Breast epithelium (tissue), 3 donors: ENCODE measurements around the gene RGL1.

Experiments
- POLR2A ChIP-seq: fragments of 450-650 bp; IDR thresholded peaks from one replicate; pipeline ENCODE4 v1.6.1; 2016; ENCODE audit warnings: antibody characterized with exemption, mild to moderate bottlenecking, moderate library complexity
- TF ChIP-seq, protein P1 (sequence below), 3 donors: fragments of 450-650 bp; IDR thresholded peaks; one replicate each; pipeline ENCODE4 v1.5.1; 2016 to 2017; ENCODE audit warnings: antibody characterized with exemption in 3 of 3, mild to moderate bottlenecking in 3 of 3, moderate library complexity in 3 of 3

DNA sequence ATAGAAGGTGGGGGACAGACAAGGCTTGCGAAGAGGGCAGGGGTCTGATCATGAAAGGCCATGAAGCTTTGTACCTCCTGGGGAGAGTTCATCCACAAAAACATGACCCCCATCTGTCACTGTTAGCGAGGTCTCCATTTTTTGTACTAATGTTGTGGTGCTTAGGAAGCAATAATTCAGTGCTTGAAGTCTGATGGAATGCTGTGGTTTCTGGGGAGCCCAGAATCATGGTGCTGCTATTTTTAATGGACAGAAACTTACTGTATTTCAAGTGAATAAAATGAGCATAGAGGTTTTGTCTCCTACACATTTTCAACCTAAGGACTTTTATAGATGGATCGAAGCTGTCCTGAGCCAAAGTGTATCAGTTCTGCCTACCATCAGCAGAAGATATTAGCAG is 28.2 kb upstream of the RGL1 start:
- TF ChIP-seq, protein P1, sequence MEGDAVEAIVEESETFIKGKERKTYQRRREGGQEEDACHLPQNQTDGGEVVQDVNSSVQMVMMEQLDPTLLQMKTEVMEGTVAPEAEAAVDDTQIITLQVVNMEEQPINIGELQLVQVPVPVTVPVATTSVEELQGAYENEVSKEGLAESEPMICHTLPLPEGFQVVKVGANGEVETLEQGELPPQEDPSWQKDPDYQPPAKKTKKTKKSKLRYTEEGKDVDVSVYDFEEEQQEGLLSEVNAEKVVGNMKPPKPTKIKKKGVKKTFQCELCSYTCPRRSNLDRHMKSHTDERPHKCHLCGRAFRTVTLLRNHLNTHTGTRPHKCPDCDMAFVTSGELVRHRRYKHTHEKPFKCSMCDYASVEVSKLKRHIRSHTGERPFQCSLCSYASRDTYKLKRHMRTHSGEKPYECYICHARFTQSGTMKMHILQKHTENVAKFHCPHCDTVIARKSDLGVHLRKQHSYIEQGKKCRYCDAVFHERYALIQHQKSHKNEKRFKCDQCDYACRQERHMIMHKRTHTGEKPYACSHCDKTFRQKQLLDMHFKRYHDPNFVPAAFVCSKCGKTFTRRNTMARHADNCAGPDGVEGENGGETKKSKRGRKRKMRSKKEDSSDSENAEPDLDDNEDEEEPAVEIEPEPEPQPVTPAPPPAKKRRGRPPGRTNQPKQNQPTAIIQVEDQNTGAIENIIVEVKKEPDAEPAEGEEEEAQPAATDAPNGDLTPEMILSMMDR (IDR thresholded peaks at IDR 0.05), result no peak
- no peak for TF ChIP-seq POLR2A
